Mesendoderm (in vitro differentiated cells): ENCODE results near the gene SYDE2.
A peak's percentile ranks its signal among the peaks of the same experiment; 100 is the strongest.

Source experiments
- DNase-seq: peaks from one replicate; pipeline ENCODE4 v3.0.0; 2013
- H2AK5ac ChIP-seq: 2 replicates; pipeline ENCODE4 v1.6.1; 2013; ENCODE audit warnings: low read length, inconsistent platforms
- H2BK120ac ChIP-seq: 2 replicates; pipeline ENCODE4 v1.6.1; 2013; ENCODE audit warnings: low read depth, mild to moderate bottlenecking, low read length, moderate library complexity, mixed read lengths
- H2BK15ac ChIP-seq: replicated peaks from 2 replicates; pipeline ENCODE4 v1.6.1; 2013; ENCODE audit warnings: low read depth, mild to moderate bottlenecking, moderate library complexity
- H2BK5ac ChIP-seq: 2 replicates; pipeline ENCODE4 v1.6.1; 2013; ENCODE audit warnings: low read length, inconsistent platforms
- H3K18ac ChIP-seq: 2 replicates; pipeline ENCODE4 v1.6.1; 2013; ENCODE audit warnings: mild to moderate bottlenecking, low read length, mixed read lengths
- H3K23ac ChIP-seq: one replicate; pipeline ENCODE4 v1.6.1; 2013; ENCODE audit warnings: low read length
- H3K27ac ChIP-seq: 2 replicates; pipeline ENCODE4 v1.5.1; 2013; ENCODE audit warnings: low read depth, mild to moderate bottlenecking, inconsistent platforms, low read length, moderate library complexity
- H3K27me3 ChIP-seq: 2 replicates; pipeline ENCODE4 v1.6.1; 2013; ENCODE audit warnings: low read length, control low read depth, mild to moderate bottlenecking, inconsistent platforms; ENCODE audit not compliant: insufficient read depth, poor library complexity
- H3K36me3 ChIP-seq: 2 replicates; pipeline ENCODE4 v1.6.1; 2013; ENCODE audit warnings: low read length, inconsistent platforms; ENCODE audit not compliant: control insufficient read depth, insufficient read depth
- H3K4ac ChIP-seq: one replicate; pipeline ENCODE4 v1.6.1; 2013; ENCODE audit warnings: low read depth, mild to moderate bottlenecking, low read length, moderate library complexity
- H3K4me1 ChIP-seq: 2 replicates; pipeline ENCODE4 v1.6.1; 2013; ENCODE audit warnings: low read depth, low read length, inconsistent platforms; ENCODE audit not compliant: control insufficient read depth
- H3K4me2 ChIP-seq: 2 replicates; pipeline ENCODE4 v1.6.1; 2013; ENCODE audit warnings: low read length
- H3K4me3 ChIP-seq: 2 replicates; pipeline ENCODE4 v1.5.1; 2013; ENCODE audit warnings: mild to moderate bottlenecking, low read length
- H3K56ac ChIP-seq: one replicate; pipeline ENCODE4 v1.6.1; 2013; ENCODE audit warnings: low read length
- H3K79me1 ChIP-seq: 2 replicates; pipeline ENCODE4 v1.6.1; 2013; ENCODE audit warnings: low read length, inconsistent platforms
- H3K79me2 ChIP-seq: 2 replicates; pipeline ENCODE4 v1.6.1; 2013; ENCODE audit warnings: mild to moderate bottlenecking, low read length; ENCODE audit not compliant: control insufficient read depth, insufficient read depth
- H3K9ac ChIP-seq: 2 replicates; pipeline ENCODE4 v1.6.1; 2013; ENCODE audit warnings: low read length, inconsistent platforms
- H4K5ac ChIP-seq: one replicate; pipeline ENCODE4 v1.6.1; 2013; ENCODE audit warnings: low read length
- H4K8ac ChIP-seq: one replicate; pipeline ENCODE4 v1.6.1; 2013; ENCODE audit warnings: low read depth, mild to moderate bottlenecking, control low read depth, low read length, moderate library complexity
- WGBS: extraction: QIAGEN DNeasy Blood & Tissue Kit; methylation state at CpG from one replicate; pipeline ENCODE4 v1.1.7; 2013; ENCODE audit warnings: low lambda C conversion rate, missing lambda C conversion rate; ENCODE audit not compliant: insufficient coverage; ENCODE audit errors: extremely low coverage; 5-methylcytosine and 5-hydroxymethylcytosine counted together

SYDE2 gene

DNA sequence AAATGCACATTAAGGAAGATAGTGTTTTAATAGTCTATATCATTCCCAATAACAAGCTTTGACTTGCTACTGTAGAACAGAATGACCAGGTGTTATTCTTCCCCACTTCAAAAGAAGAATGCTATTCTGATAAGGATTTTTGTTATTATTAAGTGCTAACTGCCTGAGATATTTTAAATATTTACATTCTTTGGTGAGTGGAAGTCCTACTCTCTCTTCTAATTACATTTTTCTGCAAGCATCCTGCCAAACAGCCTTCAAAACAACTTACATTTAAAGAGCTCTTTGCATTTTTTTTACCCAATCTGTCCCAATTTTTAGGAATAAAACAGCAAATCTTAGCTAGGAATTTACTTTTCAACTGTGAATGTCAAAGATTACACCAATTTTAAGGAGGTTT is 23.5 kb upstream of the SYDE2 start:
- Histone ChIP-seq H3K4me2 (no peak overlapping the region), H3K18ac (no peak overlapping the region)

GRCh38 chr1:85223334-85223733 is 22.5 kb upstream of the SYDE2 start:
- WGBS, result no CpG with 5 or more reads among the region's 5 CpGs
- peaks cover 6% of the 10 kb centered on the region for H3K4me1 ChIP-seq

More for the DNA sequence above, 23.5 kb upstream of the SYDE2 start:
- Histone ChIP-seq H4K8ac (no peak overlapping the region), H3K79me2 (no peaks in the 10 kb centered on the region), H3K27ac (no peak overlapping the region), H3K27me3 (no peaks in the 10 kb centered on the region), H3K9ac (no peak overlapping the region), H3K23ac (no peak overlapping the region), H3K4me1 (peaks cover 6% of the 10 kb centered on the region), H3K36me3 (no peaks in the 10 kb centered on the region), H3K4ac (no peak overlapping the region), H2BK120ac (no peak overlapping the region), H2BK15ac (no peak overlapping the region), H3K79me1 (no peaks in the 10 kb centered on the region), H4K5ac (no peak overlapping the region), H3K4me3 (no peak overlapping the region), H2BK5ac (no peak overlapping the region), H3K56ac (no peak overlapping the region), H2AK5ac (no peak overlapping the region)
- DNase-seq, result no peak

DNA sequence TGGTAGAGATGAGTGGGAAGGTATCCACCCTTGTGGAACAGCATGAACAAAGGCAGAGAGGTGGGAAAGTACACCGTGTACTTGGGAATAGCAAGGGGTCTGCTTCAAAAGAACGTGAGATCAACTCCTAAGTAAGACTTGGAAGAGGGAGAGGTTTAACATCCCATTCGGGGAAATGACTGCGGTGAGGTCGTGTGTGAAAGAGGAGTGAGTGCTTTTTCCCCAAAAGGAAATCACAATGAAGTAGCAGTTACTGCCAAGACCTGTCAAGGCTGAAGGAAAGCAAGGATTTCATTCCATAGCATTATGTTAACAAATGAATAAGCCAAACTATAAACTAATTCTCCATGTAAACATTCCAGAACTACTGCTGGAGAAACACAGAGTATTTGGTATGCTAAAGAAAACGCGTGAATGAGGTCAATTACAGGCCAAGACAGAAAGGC is 20.0 kb upstream of the SYDE2 start:
- H3K79me1 ChIP-seq, result no peaks in the 10 kb centered on the region
- no peak overlapping the region for H3K18ac ChIP-seq
- H2BK5ac ChIP-seq, result no peak overlapping the region
- H2BK15ac ChIP-seq, result no peak overlapping the region
- H2AK5ac ChIP-seq, result no peak overlapping the region
- H3K4me1 ChIP-seq, result peaks cover 6% of the 10 kb centered on the region
- no peak for DNase-seq
- H3K27me3 ChIP-seq, result no peaks in the 10 kb centered on the region
- WGBS, result no CpG with 5 or more reads among the region's 7 CpGs
- H4K5ac ChIP-seq, result no peak overlapping the region
- H3K4me3 ChIP-seq, result no peak overlapping the region
- H3K4ac ChIP-seq, result no peak overlapping the region
- no peak overlapping the region for H3K56ac ChIP-seq
- H3K79me2 ChIP-seq, result no peaks in the 10 kb centered on the region
- H2BK120ac ChIP-seq, result no peak overlapping the region
- no peaks in the 10 kb centered on the region for H3K36me3 ChIP-seq
- no peak overlapping the region for H3K23ac ChIP-seq
- H3K9ac ChIP-seq, result no peak overlapping the region
- no peak overlapping the region for H4K8ac ChIP-seq
- no peak overlapping the region for H3K27ac ChIP-seq
- no peak overlapping the region for H3K4me2 ChIP-seq

More at GRCh38 chr1:85223334-85223733, 22.5 kb upstream of the SYDE2 start:
- Histone ChIP-seq H2BK5ac (no peak overlapping the region), H3K79me2 (no peaks in the 10 kb centered on the region), H3K56ac (no peak overlapping the region), H4K8ac (no peak overlapping the region), H2BK15ac (no peak overlapping the region), H3K27ac (no peak overlapping the region), H3K79me1 (no peaks in the 10 kb centered on the region), H4K5ac (no peak overlapping the region), H3K4me2 (no peak overlapping the region), H2AK5ac (no peak overlapping the region), H2BK120ac (peak overlapping the region; percentile 88), H3K27me3 (no peaks in the 10 kb centered on the region), H3K36me3 (no peaks in the 10 kb centered on the region), H3K18ac (no peak overlapping the region), H3K4ac (no peak overlapping the region), H3K23ac (no peak overlapping the region), H3K9ac (no peak overlapping the region), H3K4me3 (no peak overlapping the region)
- no peak for DNase-seq

DNA sequence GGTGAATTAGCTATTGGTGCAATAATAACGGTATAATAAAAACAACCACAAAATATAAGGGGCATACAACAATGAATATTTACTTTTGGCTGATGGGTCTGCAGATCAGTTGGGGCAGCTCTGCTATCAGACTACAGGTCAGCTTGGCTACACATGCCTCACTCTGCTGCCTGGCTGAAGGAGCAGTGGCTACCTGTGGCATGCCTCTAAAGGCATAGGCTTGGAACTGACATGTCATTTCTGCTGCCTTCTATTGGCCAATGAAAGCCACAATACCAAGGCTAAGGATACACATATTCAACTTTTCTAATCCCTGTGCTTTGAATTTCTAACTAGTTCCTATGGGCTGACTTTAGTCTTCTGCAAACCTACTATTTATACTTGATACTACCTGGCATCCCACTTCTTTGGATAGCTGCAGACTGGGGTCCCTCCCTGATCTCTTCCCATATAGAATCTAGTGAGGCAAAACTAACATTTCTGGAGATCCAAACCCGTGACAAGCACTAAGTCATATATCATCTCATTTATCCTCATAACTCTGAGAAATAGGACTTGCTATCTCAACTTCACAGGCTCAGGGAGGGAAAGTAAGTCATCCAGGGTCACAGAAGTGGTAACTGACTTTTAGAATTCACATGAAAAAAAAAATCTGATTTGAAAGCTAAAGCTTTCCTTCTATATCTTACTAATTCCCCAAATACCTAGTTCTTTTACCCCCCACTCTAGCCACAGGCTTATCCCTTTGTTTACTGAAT is 19.2 kb upstream of the SYDE2 start:
- H3K79me2 ChIP-seq, result no peaks in the 10 kb centered on the region
- H3K56ac ChIP-seq, result no peak overlapping the region
- no peak overlapping the region for H3K9ac ChIP-seq
- H3K79me1 ChIP-seq, result no peaks in the 10 kb centered on the region
- H2BK5ac ChIP-seq, result no peak overlapping the region
- no peak overlapping the region for H2AK5ac ChIP-seq
- no peak overlapping the region for H3K4ac ChIP-seq
- no peak for DNase-seq
- no peak overlapping the region for H3K4me3 ChIP-seq
- H3K23ac ChIP-seq, result no peak overlapping the region
- no peaks in the 10 kb centered on the region for H3K36me3 ChIP-seq
- no peak overlapping the region for H2BK120ac ChIP-seq
- H3K27ac ChIP-seq, result no peak overlapping the region
- no peak overlapping the region for H4K8ac ChIP-seq
- H2BK15ac ChIP-seq, result no peak overlapping the region
- peaks cover 2% of the 10 kb centered on the region for H3K4me1 ChIP-seq
- no peak overlapping the region for H3K18ac ChIP-seq
- no peak overlapping the region for H4K5ac ChIP-seq
- H3K27me3 ChIP-seq, result no peaks in the 10 kb centered on the region
- WGBS, result no CpG with 5 or more reads among the region's 2 CpGs
- H3K4me2 ChIP-seq, result no peak overlapping the region

DNA sequence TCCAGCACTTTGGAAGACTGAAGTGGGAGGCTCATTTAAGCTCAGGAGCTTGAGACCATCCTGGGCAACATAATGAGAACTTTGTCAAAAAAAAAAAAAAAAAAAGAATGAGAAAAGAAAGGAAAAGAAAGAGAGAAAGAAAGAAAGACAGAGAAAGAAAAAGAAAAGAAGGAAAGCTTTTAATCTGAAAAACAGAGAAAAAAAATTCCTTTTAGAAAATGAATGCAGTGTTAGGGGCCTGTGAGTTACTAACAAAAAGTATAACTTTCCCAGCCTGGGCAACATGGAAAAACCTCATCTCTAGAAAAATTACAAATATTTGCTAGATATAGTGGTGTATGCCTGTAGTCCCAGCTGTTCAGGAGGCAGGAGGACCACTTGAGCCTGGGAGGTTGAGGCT is 15.9 kb upstream of the SYDE2 start:
- Histone ChIP-seq H3K4me3 (no peak overlapping the region), H3K27ac (no peak overlapping the region), H3K9ac (no peak overlapping the region), H3K79me2 (no peaks in the 10 kb centered on the region), H3K56ac (no peak overlapping the region), H2BK5ac (no peak overlapping the region), H3K4me2 (no peak overlapping the region), H3K27me3 (no peaks in the 10 kb centered on the region), H2AK5ac (no peak overlapping the region), H4K5ac (no peak overlapping the region), H2BK120ac (no peak overlapping the region), H3K79me1 (no peaks in the 10 kb centered on the region), H4K8ac (no peak overlapping the region), H3K4ac (no peak overlapping the region), H3K4me1 (peaks cover 2% of the 10 kb centered on the region), H2BK15ac (no peak overlapping the region), H3K18ac (no peak overlapping the region), H3K36me3 (no peaks in the 10 kb centered on the region), H3K23ac (no peak overlapping the region)
- DNase-seq, result no peak

DNA sequence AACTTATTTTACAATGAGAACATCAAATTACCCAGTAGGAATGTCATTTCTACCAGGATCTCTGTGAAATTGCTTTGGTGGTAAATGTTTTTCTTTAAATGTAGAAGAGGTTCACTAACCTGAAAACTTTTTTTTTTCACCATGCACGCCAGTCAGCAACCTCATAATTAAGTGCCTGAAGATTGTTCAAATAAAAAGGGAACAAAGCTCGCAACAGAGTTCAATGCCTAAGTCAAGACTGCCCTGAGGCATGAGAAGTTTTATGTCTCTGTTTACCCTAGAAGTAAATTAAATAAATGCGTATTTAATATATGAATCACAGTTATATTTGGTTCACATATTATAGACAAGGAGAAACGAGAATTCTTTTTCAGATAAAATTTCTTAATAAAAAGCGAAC is 13.8 kb upstream of the SYDE2 start:
- H2AK5ac ChIP-seq, result no peak overlapping the region
- WGBS, result 100% methylated on average over 2 of the region's 5 CpGs
- no peak overlapping the region for H3K18ac ChIP-seq
- H2BK120ac ChIP-seq, result no peak overlapping the region
- no peaks in the 10 kb centered on the region for H3K79me1 ChIP-seq
- no peaks in the 10 kb centered on the region for H3K79me2 ChIP-seq
- no peak overlapping the region for H4K5ac ChIP-seq
- no peak overlapping the region for H3K4ac ChIP-seq
- no peaks in the 10 kb centered on the region for H3K36me3 ChIP-seq
- no peak overlapping the region for H3K56ac ChIP-seq
- no peak overlapping the region for H2BK5ac ChIP-seq
- no peak overlapping the region for H3K23ac ChIP-seq
- H3K4me1 ChIP-seq, result no peaks in the 10 kb centered on the region
- H3K27me3 ChIP-seq, result no peaks in the 10 kb centered on the region
- H2BK15ac ChIP-seq, result no peak overlapping the region
- H3K9ac ChIP-seq, result no peak overlapping the region
- H3K4me3 ChIP-seq, result no peak overlapping the region
- H3K4me2 ChIP-seq, result no peak overlapping the region
- no peak overlapping the region for H3K27ac ChIP-seq
- no peak for DNase-seq
- no peak overlapping the region for H4K8ac ChIP-seq
